Fibroblast of mammary gland (primary cell): ENCODE data around the gene SRSF2.
"Not testable (repeated sequence)": the region's sequence is repeated elsewhere in the genome, so short reads cannot be mapped to it uniquely, and the experiment has no call there.

Experiments used
- DNase-seq: peaks from one replicate; pipeline ENCODE4 v3.0.0-alpha.2; 2010; ENCODE audit warnings: low read depth
- H3K4me3 ChIP-seq: 2 replicates; pipeline ENCODE4 v1.5.1; 2011; ENCODE audit warnings: low read depth, mild to moderate bottlenecking, low read length, moderate library complexity; ENCODE audit not compliant: control insufficient read depth
- TF ChIP-seq, protein P1 (sequence below): conservative IDR thresholded peaks from 2 replicates; pipeline ENCODE4 v1.5.1; 2011; ENCODE audit warnings: low read depth, low read length, inconsistent platforms; ENCODE audit not compliant: control insufficient read depth, insufficient read depth

SRSF2 gene

DNA sequence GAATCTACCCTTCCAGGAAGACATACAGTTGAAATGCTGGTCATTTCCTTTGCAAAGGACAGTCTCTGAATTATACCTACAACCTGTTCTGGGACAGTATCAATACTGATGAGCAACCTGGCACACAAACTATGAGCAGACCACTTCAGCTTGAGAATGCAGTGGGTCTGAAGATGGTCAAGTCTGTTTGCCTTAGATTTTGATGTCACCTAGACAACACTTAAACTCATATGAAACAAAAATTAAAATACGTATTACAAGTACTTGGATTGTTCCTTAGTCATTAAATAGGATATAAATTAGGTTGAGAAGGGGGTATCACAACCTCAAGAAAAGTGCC lies 3.5 kb downstream of the SRSF2 start:
- no peak for DNase-seq
- TF ChIP-seq, protein P1, sequence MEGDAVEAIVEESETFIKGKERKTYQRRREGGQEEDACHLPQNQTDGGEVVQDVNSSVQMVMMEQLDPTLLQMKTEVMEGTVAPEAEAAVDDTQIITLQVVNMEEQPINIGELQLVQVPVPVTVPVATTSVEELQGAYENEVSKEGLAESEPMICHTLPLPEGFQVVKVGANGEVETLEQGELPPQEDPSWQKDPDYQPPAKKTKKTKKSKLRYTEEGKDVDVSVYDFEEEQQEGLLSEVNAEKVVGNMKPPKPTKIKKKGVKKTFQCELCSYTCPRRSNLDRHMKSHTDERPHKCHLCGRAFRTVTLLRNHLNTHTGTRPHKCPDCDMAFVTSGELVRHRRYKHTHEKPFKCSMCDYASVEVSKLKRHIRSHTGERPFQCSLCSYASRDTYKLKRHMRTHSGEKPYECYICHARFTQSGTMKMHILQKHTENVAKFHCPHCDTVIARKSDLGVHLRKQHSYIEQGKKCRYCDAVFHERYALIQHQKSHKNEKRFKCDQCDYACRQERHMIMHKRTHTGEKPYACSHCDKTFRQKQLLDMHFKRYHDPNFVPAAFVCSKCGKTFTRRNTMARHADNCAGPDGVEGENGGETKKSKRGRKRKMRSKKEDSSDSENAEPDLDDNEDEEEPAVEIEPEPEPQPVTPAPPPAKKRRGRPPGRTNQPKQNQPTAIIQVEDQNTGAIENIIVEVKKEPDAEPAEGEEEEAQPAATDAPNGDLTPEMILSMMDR: no peak
- H3K4me3 ChIP-seq: no peak overlapping the region

DNA sequence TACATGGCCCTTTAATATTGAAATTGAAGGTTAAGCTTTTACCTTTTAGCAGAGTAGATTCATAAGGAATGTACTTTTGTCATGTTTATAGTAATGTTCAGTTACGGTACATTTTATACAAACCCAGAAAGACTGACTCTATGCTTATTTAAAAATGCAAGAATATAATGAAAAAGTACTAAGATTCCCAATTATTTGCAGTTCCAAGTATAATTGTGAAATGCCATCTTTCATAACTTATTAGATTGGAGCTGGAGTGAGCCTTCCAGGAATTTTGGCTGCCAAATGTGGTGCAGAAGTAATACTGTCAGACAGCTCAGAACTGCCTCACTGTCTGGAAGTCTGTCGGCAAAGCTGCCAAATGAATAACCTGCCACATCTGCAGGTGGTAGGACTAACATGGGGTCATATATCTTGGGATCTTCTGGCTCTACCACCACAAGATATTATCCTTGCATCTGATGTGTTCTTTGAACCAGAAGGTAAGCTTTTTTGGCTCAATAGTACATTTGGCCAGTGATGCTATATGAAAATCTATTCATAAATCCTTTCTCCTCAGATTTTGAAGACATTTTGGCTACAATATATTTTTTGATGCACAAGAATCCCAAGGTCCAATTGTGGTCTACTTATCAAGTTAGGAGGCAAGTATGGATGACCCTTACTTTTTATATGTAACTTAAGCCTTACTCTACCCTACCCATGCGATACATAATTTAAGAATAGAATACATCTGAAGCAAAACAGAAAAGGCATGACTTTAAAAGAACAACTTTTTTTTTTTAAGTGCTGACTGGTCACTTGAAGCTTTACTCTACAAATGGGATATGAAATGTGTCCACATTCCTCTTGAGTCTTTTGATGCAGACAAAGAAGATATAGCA lies 4.2 kb downstream of the SRSF2 start:
- TF ChIP-seq, protein P1: no peak
- peak; percentile 48 for DNase-seq
- no peak overlapping the region for H3K4me3 ChIP-seq

- not testable (repeated sequence) for DNase-seq, H3K4me3 ChIP-seq
Observed at GRCh38 chr17:76731800-76732733, 5.1 kb downstream of the SRSF2 start.

- TF ChIP-seq, protein P1: no peak
- peak overlapping the region; percentile 85 for H3K4me3 ChIP-seq
- no peak for DNase-seq
Observed at GRCh38 chr17:76727745-76728456, 9.2 kb downstream of the SRSF2 start.

- H3K4me3 ChIP-seq: peak within 1 kb of the TSS; percentile 85
- peak; percentile 76 for DNase-seq
- TF ChIP-seq, protein P1: peak; percentile 56
Observed at GRCh38 chr17:76726776-76727718, 10.1 kb downstream of the SRSF2 start, which contains the start of gene METTL23. METTL23 (plus strand) TSS chr17:76726839; CDS start chr17:76729711, 2,872 bp downstream.

- DNase-seq: peak; percentile 94
- TF ChIP-seq, protein P1: no peak
Observed at GRCh38 chr17:76726231-76726775, 10.8 kb downstream of the SRSF2 start, which contains the start of gene JMJD6. JMJD6 (minus strand) TSS chr17:76726606; CDS start chr17:76726475, 131 bp downstream.

More at GRCh38 chr17:76726231-76726775, 10.8 kb downstream of the SRSF2 start, which contains the start of gene JMJD6:
- peak within 1 kb of the TSS; percentile 85 for H3K4me3 ChIP-seq
